Peyer's patch (tissue), 4 donors: ENCODE data around the gene COL17A1. TPM values are rescaled to one million over a fixed set of nuclear protein-coding genes. Genes with fewer than 3 reads are reported as not detected.
A peak's percentile ranks its signal among the peaks of the same experiment; 100 is the strongest.

Source experiments
- DNase-seq, 3 donors: peaks; one replicate each; pipeline ENCODE4 v3.0.0-alpha.2; 2017 to 2019
- H3K27ac ChIP-seq, 4 donors: fragments of 200-600 bp; sonication (generic); one replicate each; pipeline ENCODE4 v1.5.1; 2016 to 2019
- H3K27me3 ChIP-seq, 2 donors: fragments of 200-600 bp; sonication (generic); one replicate each; pipeline ENCODE4 v1.5.1; 2019
- H3K36me3 ChIP-seq, 3 donors: fragments of 200-600 bp; sonication (generic); one replicate each; pipeline ENCODE4 v1.5.1; 2016 to 2019
- H3K4me1 ChIP-seq, 4 donors: fragments of 200-600 bp; sonication (generic); one replicate each; pipeline ENCODE4 v1.5.1; 2016 to 2019
- H3K4me3 ChIP-seq, 4 donors: fragments of 200-600 bp; sonication (generic); 1 replicate in 3 of 4; 2 replicates in 1 of 4; pipeline ENCODE4 v1.5.1; 2016 to 2019; ENCODE audit warnings: mild to moderate bottlenecking in 1 of 4
- H3K9me3 ChIP-seq, 4 donors: fragments of 200-600 bp; sonication (generic); one replicate each; pipeline ENCODE4 v1.5.1; 2016 to 2019; ENCODE audit warnings: mild to moderate bottlenecking in 1 of 4
- POLR2A ChIP-seq, 2 donors: fragments of 450-650 bp; IDR thresholded peaks; one replicate each; pipeline ENCODE4 v1.5.1; 2017; ENCODE audit warnings: antibody characterized with exemption in 2 of 2, mild to moderate bottlenecking in 2 of 2, moderate library complexity in 2 of 2
- total RNA-seq, 4 donors: library from RNA; depleted of rRNA; stranded (reverse); fragments of >200 nt; gene quantifications; one replicate each; pipeline ENCODE4 v1.1.0, GENCODE V29; 2016
- TF ChIP-seq, protein P1 (sequence below), 6 experiments: fragments of 450-650 bp in 4 of 6; fragments of 200-600 bp in 2 of 6; sonication (generic) in 1 of 6; IDR thresholded peaks; one replicate each; pipeline ENCODE4 v1.5.1; 2017 to 2019; ENCODE audit warnings: antibody characterized with exemption in 6 of 6, mild to moderate bottlenecking in 3 of 6, moderate library complexity in 1 of 6

The COL17A1 gene
- total RNA-seq, 4 donors from 2014 or later = 4.1 to 240 (median 97.1) TPM

DNA sequence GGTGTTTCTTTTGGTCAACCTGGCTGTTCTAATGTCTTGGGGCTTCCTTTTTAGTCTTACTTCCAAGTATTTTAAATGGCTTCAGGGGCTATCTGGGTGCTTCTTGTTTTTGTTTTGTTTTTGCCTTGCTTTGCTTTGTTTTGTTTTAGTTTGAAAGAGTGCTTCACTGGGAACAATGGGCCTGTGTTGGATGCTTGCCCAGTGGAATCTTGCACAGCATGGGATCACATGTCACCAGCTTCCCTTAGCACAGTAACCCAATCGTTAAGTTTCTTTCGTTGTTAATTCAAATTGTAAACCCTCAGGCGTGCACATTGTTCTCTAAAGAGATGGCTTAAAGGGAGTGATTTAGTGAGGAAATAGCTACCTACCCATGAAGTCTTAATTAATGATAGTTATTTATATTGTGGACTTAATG is 8.9 kb downstream of the COL17A1 start:
- Histone ChIP-seq H3K27me3 (no peaks in the 10 kb centered on the region), H3K9me3 (no peaks in the 10 kb centered on the region), H3K4me3 (no peak overlapping the region), H3K27ac (no peak overlapping the region), H3K36me3 (peaks cover 0 to 12% (median 0%) of the 10 kb centered on the region in 3 donors), H3K4me1 (no peaks in the 10 kb centered on the region)
- no peak for DNase-seq
- TF ChIP-seq, protein P1, sequence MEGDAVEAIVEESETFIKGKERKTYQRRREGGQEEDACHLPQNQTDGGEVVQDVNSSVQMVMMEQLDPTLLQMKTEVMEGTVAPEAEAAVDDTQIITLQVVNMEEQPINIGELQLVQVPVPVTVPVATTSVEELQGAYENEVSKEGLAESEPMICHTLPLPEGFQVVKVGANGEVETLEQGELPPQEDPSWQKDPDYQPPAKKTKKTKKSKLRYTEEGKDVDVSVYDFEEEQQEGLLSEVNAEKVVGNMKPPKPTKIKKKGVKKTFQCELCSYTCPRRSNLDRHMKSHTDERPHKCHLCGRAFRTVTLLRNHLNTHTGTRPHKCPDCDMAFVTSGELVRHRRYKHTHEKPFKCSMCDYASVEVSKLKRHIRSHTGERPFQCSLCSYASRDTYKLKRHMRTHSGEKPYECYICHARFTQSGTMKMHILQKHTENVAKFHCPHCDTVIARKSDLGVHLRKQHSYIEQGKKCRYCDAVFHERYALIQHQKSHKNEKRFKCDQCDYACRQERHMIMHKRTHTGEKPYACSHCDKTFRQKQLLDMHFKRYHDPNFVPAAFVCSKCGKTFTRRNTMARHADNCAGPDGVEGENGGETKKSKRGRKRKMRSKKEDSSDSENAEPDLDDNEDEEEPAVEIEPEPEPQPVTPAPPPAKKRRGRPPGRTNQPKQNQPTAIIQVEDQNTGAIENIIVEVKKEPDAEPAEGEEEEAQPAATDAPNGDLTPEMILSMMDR (IDR thresholded peaks at IDR 0.05) = no peak
- TF ChIP-seq POLR2A (IDR thresholded peaks at IDR 0.05) = no peak

GRCh38 chr10:104074505-104074904 is 11.2 kb downstream of the COL17A1 start:
- no peaks in the 10 kb centered on the region for H3K4me1 ChIP-seq
- TF ChIP-seq POLR2A (IDR thresholded peaks at IDR 0.05) = no peak
- TF ChIP-seq, protein P1 (IDR thresholded peaks at IDR 0.05) = no peak
- no peak overlapping the region for H3K27ac ChIP-seq
- no peak overlapping the region for H3K4me3 ChIP-seq
- H3K9me3 ChIP-seq = no peaks in the 10 kb centered on the region
- DNase-seq = no peak
- no peaks in the 10 kb centered on the region for H3K27me3 ChIP-seq
- H3K36me3 ChIP-seq = peaks cover 0 to 12% (median 0%) of the 10 kb centered on the region in 3 donors

- no peaks in the 10 kb centered on the region for H3K9me3 ChIP-seq
- TF ChIP-seq POLR2A (IDR thresholded peaks at IDR 0.05) = no peak
- TF ChIP-seq, protein P1 (IDR thresholded peaks at IDR 0.05) = no peak
- H3K36me3 ChIP-seq = peaks cover 0 to 12% (median 0%) of the 10 kb centered on the region in 3 donors
- no peaks in the 10 kb centered on the region for H3K4me1 ChIP-seq
- no peaks in the 10 kb centered on the region for H3K27me3 ChIP-seq
- no peak overlapping the region for H3K27ac ChIP-seq
- H3K4me3 ChIP-seq = no peak overlapping the region
- no peak for DNase-seq
Measured at GRCh38 chr10:104072786-104073185, 12.9 kb downstream of the COL17A1 start.

- Histone ChIP-seq H3K4me1 (no peaks in the 10 kb centered on the region), H3K27ac (peak overlapping the region in 2 of 4 donors; percentile 39 to 59), H3K36me3 (peaks cover 0 to 12% (median 0%) of the 10 kb centered on the region in 3 donors), H3K4me3 (no peak overlapping the region), H3K9me3 (no peaks in the 10 kb centered on the region), H3K27me3 (no peaks in the 10 kb centered on the region)
- DNase-seq = peak in 1 of 3 donors; percentile 76
- TF ChIP-seq, protein P1 (IDR thresholded peaks at IDR 0.05) = no peak
- no peak for TF ChIP-seq POLR2A (IDR thresholded peaks at IDR 0.05)
Measured at GRCh38 chr10:104069613-104070012, 16.1 kb downstream of the COL17A1 start.

GRCh38 chr10:104067525-104067924 is 18.2 kb downstream of the COL17A1 start:
- TF ChIP-seq POLR2A (IDR thresholded peaks at IDR 0.05) = no peak
- TF ChIP-seq, protein P1 (IDR thresholded peaks at IDR 0.05) = no peak
- DNase-seq = no peak
- Histone ChIP-seq H3K9me3 (no peaks in the 10 kb centered on the region), H3K27me3 (no peaks in the 10 kb centered on the region), H3K36me3 (peaks cover 0 to 7% (median 0%) of the 10 kb centered on the region in 3 donors), H3K4me3 (no peak overlapping the region), H3K27ac (no peak overlapping the region), H3K4me1 (no peaks in the 10 kb centered on the region)

- Histone ChIP-seq H3K4me1 (no peaks in the 10 kb centered on the region), H3K4me3 (no peak overlapping the region), H3K27ac (no peak overlapping the region), H3K27me3 (no peaks in the 10 kb centered on the region), H3K36me3 (peaks cover 0 to 7% (median 0%) of the 10 kb centered on the region in 3 donors), H3K9me3 (no peaks in the 10 kb centered on the region)
- TF ChIP-seq POLR2A (IDR thresholded peaks at IDR 0.05) = no peak
- TF ChIP-seq, protein P1 (IDR thresholded peaks at IDR 0.05) = no peak
- no peak for DNase-seq
Measured at GRCh38 chr10:104066945-104067344, 18.7 kb downstream of the COL17A1 start.
